Stimulated activated CD8-positive, alpha-beta memory T cell treated with anti-CD3 and anti-CD28 coated beads, Interleukin-4, amount 100 ng/mL, for 24 hours (primary cell): ENCODE data around the gene GLI2.

Source experiments
- DNase-seq: peaks from one replicate; pipeline ENCODE4 v3.0.0-alpha.2; 2020; ENCODE audit warnings: low read depth

GLI2 gene

GRCh38 chr2:120735746-120736170 is at the start of gene GLI2:
GLI2 (plus strand) TSS chr2:120735868; CDS start chr2:120797321, 61,453 bp downstream.
- DNase-seq: peak; percentile 13

DNA sequence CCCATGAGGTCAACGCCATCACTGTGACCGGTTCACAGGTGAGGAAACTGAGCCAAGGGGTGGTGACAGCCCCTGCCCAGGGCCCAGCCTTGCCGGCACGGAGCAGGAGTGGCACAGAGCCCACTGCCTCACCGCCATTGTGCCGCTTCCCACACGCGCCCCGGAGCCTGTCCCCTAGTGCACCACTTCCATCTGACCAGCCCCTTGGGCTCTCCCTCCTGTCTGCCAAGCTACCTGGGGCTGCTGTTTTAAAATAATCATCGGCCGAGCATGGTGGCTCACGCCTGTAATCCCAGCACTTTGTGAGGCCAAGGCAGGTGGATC is 49.7 kb upstream of the GLI2 start:
- no peak for DNase-seq

DNA sequence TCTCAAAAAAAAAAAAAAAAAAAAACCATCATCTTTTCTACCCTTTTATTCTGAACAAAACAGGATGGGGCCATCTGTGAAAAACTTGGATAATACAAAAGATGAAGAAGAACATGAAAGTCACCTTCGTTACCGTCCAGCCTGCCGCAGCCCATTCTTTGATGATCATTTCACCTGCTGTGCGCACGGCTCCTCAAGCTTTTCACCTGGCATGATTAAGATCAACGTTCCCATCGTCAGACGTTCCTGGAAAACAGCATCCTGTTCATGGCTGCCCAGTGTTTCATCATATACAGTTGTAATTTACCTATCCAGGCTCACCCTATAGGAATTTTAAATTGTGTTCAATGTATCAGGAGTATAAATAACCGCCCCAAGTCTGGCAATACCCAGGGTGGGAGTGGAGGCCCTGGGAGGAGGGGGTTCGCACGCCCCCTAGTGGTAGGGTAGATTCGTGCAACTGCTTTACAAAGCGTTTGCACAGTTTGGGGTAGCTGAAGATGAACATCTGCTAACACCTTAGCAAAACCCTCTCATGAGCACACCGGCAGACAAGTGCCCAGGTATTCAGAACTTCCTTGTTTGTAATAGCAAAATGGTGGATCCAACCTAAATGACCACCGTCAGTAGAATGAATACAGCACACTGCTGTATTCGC is 49.0 kb upstream of the GLI2 start:
- DNase-seq: no peak

DNA sequence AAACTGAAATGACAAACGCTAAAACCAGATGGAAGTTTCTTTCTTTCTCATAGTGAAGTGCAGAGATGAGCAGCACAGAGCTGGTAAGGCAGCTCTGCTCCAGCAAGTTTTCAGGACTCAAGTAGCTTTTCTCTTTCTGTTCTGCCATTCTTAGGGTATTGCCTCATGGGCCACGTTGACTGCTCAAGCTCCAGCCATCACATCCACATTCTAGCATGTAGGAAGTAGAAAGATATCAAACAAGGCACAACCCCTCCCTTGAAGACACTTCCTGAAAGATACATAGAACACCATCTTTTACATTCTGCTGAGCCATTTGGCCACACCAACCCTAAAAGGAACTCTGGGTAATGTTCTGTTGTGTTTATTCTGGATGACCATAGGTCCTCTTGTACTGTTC is 48.5 kb upstream of the GLI2 start:
- no peak for DNase-seq

GRCh38 chr2:120690521-120690920 is 45.1 kb upstream of the GLI2 start:
- DNase-seq: no peak

GRCh38 chr2:120691410-120691809 is 44.3 kb upstream of the GLI2 start:
- DNase-seq: no peak

DNA sequence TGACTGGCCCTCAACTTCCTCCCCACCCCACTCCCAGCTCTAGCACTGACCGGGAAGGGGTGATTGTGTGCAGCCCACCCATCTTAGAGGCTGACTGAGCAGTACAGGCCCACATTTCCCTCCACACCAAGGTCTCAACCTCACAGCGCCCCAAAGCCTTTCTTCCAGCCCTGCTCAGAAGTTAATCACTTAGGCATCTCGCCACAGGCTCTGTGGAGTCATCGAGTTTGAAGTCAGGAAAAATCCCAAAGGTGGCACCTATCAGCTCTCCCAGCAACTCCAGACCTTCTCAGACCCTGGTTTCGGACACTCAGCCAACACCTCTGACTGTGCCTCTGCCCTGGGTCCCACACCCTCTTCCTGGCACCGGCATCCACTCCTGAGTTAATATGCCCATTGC is 43.0 kb upstream of the GLI2 start:
- DNase-seq: no peak

DNA sequence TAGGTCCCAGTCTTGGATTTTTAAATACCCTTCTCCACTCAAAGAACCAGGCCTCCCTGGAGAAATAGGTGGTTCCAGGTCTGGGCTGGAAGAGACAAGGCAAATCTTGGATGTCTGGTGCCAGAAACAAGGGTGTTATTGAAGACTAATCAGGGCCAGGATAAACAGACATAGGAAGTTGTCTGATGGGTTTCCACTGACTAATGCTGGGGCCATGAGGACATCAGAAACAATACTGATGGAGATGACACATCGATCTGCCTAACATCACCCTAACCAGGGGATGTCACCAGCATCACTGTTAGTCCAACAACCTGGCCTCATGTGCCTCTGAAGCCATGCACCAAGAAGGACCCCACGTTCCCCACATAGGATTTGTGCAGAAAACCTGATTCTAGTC is 42.5 kb upstream of the GLI2 start:
- DNase-seq: no peak

- DNase-seq: no peak
Measured at GRCh38 chr2:120694034-120694433, 41.6 kb upstream of the GLI2 start.

DNA sequence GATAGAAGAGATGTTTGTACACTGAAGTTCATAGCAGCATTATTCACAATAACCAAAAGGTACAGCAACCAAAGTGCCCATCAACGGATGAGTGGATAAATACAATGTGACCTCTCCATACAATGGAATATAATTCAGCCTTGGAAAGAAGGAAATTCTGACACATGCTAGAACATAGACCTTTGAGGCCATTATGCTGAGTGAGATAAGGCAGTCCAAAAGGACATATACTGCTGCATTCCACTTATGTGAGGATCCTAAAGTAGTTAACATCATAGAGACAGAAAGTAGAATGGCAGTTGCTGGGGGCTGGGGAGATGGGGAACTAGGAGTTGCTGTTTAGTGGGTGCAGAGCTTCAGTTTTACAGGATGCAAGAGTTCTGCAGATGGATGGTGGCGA is 38.2 kb upstream of the GLI2 start:
- no peak for DNase-seq

- no peak for DNase-seq
Measured at GRCh38 chr2:120699292-120699691, 36.4 kb upstream of the GLI2 start.

DNA sequence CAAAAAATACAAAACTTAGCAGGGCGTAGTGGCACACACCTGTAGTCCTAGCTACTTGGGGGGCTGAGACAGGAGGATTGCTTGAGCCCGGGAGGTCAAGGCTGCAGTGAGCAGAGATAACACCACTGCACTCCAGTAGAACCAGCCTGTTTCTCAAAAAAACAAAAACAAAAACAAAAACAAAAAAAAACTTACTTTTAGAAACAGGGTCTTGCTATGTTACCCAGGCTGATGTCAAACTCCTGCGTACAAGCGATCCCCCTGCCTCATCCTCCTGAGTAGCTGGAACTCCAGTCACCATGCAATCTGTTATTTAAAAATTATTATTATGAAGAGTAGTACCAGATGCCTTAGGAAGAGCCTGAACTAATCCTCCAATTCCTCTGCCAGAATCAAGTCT is 35.0 kb upstream of the GLI2 start:
- no peak for DNase-seq

DNA sequence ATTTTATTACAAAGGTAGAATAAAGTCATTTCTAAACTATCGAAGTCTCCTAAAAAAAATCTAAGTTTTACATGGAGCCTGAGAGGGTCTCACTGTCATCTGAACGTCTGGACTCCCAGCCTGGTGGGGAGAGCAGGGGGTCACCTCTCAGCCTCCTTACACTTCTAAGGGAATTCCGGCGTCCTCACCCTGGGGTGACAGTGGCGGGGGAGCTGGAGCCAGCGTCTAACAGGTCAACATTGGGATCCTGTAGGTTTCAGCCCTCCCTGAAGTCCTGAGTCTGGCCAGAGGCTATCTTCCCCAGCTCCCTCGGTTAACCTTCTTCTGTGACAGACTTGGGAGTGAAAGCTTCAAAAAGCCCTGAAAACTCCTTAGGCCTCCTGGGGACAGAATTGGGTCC is 34.6 kb upstream of the GLI2 start:
- DNase-seq: no peak

- DNase-seq: no peak
Measured at GRCh38 chr2:120701499-120701898, 34.2 kb upstream of the GLI2 start.

DNA sequence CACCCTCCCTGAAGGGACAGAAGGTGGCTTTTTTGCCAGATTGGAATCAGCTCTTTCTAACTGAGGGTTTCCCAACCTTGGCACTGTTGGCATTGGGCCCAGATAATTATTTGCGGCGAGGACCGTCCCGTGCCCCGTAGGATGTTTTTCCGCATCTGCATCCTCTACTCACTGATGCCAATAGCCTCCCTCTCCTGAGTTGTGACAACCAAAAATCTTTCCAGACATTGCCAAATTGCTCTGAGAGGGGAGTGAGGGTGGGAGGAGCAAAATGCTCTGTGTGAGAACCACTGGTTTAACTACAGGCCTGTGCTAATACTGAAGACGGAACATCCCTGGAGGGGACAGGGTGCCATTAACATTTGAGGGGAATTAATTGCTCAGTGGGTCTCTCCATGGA is 33.6 kb upstream of the GLI2 start:
- no peak for DNase-seq

DNA sequence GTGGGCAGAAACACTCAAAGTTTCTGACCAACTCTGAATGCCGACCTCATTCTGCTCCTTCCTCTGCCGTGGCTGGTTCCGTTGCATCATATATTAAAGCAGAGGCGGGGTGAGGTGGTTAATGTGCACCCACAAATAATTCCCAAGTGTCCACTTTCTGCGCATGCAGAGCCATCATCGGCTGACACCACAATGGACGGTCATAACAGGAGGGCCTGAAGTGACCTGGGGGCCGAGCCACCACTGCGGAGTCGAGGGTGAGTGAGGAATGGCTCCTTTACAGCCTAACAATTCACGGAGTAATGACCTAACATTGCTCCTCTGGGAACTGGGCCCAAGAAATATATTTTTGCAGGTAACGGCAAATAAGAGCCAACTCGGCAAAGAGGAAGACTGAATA is 32.9 kb upstream of the GLI2 start:
- no peak for DNase-seq

- DNase-seq: no peak
Measured at GRCh38 chr2:120703330-120703994, 32.2 kb upstream of the GLI2 start.

DNA sequence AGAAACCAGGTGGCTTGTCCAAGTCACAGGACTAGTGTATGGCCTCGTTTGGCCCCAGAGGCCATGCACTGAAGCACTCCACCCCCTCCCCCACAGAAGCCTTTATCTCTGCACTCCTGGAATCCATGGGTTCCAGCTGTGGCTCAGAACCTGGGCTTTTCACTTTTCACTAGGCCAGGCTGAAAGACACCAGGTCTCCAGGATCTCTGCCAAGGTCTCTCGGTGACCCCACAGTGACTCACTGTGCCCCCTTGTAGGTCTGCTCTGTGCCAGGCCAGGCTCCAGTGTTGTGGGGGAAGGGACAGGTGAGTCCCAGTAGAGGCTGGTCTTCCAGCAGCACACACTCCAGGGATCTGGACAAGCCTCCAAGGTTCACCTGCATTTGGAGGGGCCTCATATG is 31.0 kb upstream of the GLI2 start:
- no peak for DNase-seq

DNA sequence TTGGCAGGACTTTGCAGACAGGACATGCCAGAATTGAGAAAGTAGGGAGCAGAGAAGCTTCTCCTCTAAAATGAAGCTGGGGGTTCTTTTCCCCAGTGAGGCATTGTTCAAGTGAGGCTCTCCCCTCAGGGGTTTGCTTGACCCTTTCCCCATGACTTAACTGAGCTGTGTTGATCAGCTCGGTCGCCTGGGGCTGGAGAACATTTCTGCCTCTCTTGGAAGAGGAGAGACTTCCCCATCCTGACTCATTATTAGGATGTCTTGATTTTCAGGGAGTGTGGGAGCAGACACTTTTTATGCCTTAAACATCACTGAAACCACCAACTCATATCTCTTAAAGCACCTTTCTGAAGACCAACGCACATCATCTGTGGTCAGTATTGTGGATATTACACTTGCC is 27.9 kb upstream of the GLI2 start:
- DNase-seq: no peak

GRCh38 chr2:120708944-120709607 is 26.6 kb upstream of the GLI2 start:
- no peak for DNase-seq

DNA sequence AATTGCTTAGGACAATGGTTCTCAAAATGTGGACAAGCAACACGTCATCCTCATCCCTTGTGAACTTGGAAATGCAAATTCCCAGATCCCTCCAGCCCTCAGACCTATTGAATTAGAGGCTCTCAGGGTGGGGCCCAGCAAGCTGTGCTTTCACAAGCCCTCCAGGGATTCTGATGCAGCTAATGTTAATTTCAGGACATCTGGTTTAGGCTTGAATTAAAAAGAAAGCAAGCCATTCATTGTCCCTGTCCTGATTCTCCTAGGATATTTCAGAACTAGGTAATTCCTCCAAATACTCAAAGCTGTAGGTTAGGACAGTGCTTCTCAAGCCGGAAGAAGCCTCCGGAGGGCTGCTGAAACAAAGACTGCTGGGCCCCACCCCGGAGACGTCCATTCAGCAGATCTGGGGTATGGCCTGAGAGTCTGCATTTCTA is 26.0 kb upstream of the GLI2 start:
- DNase-seq: no peak

GRCh38 chr2:120710256-120710655 is 25.4 kb upstream of the GLI2 start:
- no peak for DNase-seq

DNA sequence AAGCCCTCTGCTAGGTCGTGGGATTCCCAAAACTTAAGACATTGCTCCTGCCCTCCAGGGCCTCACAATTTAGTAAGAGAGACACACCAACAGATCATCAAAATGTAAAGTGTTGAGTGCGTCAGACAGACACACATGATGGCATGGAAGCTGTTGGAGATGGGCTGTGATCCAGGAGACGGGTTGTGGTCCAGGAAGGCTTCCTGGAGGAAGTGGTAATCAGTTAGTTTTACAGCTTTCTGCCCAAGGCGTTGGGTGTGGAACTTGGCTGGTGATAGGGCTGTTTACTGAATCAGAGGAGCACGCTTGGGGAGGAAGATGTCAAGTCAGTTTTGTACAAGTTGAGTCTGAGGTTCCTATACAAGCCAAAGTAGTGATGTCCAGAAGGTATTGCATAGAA is 24.0 kb upstream of the GLI2 start:
- no peak for DNase-seq
